GM18870 (cell line): ENCODE measurements around the gene USP10.
"Not testable (repeated sequence)": the region's sequence is repeated elsewhere in the genome, so short reads cannot be mapped to it uniquely, and the experiment has no call there.

Experiments
- ATAC-seq: cut with Tn5 transposase; IDR thresholded peaks from one replicate; pipeline ENCODE4 v1.9.1; 2021; ENCODE audit warnings: moderate library complexity; ENCODE audit not compliant: unreplicated experiment

USP10 gene

DNA sequence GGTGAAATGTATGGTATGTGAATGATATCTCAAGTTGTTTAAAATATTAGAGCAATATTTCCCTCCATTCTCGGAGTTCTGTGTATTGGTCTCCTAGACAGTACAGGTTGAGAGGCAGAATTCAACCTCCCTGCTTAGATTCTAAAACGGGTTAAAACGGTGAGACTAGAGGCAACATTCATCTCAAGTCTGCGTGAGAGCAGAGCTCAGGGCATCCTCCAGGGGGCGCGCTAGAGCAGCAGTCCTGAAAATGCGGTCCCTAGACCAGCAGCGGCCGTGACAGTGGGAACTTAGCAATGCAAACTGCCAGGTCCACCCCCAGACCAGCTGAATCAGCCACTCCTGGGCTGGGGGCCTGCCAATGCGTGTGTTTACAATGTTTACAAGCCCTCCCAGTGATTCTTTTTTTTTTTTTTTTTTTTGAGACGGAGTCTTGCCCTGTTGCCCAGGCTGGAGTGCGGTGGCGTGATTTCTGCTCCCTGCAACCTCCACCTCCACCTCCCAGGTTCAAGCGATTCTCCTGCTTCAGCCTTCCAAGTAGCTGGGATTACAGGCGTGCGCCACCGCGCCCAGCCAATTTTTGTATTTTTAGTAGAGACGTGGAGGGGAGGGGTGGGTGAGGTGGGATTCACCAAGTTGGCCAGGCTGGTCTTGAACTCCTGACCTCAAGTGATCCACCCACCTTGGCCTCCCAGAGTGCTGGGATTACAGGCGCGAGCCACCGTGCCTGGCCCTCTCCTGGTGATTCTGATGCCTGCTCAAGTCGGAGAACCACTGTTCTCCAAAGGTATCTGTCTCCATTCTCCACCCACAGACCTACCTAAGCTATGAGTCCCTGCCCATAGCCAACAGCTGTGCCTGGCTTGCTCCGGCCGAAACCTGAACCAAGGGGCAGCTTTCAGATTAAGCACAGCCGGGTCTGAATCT, 27.3 kb upstream of the USP10 start:
- ATAC-seq, result no peak

DNA sequence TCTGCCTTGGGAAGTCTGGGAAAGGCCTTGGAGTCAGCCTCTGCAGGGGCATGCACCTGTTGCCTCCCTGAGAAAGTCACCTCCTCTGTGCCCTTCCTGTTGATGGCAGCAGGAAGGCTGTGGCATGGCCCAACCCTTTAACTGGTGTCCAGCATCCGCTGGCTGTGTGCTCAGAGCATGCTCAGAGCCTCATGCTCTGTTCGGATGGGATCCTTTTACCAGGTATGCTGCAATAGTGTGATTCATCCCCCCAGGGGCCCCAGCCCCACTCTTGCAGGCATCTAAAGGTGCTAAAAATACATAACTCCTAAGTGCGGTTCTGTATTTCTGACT, 26.6 kb upstream of the USP10 start:
- ATAC-seq, result no peak

DNA sequence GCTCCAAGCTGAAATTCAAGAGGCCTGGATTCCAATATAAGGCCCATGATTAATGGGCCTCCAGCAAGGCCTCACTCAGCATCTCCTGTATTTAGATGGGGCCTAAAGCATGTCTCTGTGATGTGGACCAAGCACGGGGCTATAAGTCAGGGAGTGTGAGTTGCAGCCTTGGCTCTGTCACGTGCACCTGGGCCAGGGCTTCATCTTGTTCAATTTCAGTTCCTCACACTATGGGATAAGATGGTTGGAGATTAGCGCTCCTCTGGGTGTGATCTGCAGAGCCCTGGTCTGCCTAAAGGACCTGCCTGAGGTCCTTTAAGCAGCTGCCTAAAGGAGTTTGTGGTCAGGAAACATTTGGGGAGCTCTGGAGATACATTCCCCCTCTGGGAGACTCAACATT, 26.2 kb upstream of the USP10 start:
- no peak for ATAC-seq

DNA sequence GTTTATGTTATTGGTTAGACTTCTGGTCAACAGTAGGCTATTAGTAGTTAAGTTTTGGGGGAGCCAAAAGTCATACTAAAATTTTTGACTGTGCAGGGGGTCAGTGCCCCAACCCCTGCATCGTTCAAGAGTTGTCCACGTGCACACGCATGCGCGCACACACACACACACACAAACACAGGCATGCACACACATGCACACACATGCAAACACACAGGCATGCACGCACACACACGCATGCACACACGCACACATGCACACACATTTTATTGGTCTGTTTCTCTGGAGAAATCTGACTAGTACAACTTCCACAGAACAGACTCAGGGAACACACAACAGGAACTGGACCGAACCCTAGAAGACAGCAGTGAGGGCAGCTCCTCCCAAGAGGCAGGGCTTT, 24.4 kb upstream of the USP10 start:
- ATAC-seq, result no peak

DNA sequence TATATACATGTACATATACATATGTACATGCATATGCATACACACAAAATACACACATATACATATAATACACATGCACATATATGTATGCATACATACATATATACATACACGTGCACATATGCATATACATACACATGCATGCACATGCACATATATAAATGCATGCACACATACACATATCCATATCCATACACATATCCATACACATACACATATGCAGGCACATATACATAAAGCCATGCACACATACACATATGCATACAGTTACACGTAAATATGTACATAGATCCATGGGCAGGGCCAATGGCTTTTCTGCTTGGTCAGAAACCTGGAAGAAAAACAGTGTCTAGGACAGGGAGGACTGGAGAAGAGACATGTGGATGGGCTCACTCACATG, 23.9 kb upstream of the USP10 start:
- ATAC-seq, result no peak

DNA sequence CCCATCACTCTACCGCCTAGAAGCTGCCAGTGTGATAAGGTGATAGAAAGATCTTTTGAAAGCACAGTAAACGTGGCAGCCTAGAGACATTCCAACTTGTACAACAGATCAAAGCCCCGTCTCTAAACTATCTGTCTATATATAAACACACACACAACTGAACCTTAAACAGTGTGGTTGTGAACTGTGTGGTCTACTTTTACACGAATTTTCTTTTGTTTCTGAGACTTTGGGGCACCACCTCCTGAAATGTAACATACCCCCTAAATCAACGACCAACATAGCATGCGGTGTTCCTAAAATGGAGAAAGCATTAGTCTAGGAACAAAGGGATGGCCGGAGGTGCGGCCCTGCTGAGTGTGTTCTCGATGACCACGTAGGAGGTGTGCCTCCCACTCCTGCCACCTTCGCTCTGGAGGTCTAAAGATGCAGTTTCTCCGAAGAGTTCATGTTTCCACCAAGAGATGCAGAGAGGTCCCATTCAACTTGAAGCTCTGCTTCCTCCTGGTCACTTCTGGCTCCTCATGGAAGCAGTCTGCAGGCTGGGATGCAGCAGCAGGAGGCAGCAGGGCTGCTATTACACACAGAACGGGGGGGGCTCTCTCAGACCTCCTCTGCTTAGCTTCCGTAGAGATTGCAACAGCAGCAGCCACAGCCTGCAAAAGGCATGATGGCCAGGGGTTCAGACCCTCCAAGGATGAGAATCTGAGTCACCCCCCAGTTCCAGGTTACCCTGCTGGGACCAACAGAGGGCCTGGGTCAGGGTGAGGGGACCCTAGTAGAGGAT, 22.6 kb upstream of the USP10 start:
- ATAC-seq, result no peak

DNA sequence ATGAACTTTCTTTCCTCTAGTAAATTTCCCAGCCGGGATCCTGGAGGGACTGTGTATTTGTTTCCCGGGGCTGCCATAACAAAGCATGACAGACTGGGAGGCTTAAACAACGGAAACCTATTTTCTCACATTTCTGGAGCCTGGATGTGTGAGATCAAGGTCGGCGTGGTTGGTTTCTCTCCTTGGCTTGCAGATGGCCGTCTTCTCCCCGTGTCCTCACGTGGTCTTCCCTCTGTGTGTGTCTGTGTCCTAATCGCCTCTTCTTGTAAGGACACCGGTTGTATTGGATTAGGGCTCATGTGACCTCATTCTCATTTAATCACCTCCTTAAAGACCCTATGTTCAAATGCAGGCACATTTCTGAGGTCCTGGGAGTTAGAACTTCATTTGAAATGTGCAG, 22.0 kb upstream of the USP10 start:
- ATAC-seq, result no peak

DNA sequence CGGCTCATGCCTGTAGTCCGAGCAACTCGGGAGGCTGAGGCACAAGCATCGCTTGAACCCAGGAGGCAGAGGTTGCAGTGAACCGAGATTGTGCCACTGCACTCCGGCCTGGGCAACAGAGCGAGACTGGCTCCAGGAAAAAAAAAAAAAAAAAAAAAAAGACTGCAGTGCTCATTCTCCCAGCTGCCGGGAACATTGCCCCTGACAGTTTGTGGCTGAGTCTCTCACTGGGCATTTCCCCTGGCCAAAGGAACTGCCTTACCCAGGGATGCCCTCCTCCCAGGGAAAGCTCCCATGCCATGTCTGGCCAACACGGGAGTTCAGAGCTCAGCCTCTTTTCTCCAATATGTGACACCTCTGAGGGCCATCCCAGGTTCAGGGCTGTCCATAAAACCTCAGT, 21.3 kb upstream of the USP10 start:
- ATAC-seq, result no peak

DNA sequence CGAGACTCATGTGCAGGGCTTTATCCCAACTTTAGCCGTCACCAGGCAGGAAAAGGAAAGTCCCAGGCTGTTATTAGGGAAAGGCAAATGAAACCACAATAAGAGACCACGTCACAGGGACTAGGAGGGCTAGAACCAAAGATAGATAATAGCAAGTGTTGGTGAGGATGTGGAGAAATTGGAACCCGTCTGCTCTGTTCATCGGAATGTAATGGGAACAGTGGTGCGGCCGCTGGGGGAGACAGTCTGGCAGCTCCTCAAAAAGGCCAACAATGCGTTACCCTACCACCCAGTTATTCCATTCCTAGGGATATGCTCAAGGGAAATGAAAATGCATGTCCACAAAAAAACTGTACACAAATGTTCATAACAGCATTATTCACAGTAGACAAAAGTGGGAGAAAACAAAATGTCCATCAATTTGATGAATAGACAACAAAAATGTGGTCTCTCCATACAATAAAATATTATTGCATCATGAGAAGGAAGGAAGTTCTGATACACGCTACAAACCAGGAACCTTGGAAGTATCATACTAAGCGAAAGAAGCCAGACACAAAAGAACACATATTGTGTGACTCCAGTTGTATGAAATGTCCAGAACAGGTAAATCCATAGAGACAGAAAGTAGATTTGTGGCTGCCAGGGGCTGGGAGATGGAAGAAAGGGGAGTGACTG, 19.5 kb upstream of the USP10 start:
- ATAC-seq, result no peak

DNA sequence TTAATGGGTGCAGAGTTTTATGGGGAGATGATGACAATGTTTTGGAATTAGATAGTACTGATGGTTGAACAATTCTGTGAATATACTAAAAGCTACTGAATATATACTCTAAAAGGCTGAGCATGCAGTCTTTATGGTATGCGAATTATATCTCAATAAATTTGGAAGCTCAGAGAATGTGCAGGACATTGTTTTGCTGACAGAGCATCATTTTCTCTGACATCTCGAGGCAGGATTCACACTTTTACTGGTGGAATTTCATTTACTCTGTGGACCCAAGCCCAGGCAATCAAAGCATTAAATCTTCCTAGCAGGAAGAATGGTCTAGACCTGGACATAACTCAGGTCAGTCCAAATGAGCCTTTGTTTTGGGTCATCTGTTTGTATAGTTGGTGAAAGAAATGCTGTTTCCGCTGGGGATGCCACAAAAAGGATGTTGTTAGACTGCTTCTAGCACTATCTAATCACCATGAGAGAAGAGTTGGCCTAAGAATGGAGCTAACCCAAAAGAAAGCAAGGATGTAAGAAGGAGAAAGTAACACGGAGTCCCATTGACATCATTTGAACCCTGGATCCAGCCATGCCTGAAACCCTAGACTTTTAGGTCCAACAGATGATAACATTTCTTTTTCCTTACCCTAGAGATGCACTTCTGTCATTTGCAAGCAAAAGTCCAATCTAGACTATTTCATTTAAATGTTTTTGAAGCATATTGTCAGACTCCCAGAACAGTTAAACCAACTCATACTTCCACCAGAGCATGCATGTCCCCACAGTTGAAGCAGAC, 18.8 kb upstream of the USP10 start:
- no peak for ATAC-seq

DNA sequence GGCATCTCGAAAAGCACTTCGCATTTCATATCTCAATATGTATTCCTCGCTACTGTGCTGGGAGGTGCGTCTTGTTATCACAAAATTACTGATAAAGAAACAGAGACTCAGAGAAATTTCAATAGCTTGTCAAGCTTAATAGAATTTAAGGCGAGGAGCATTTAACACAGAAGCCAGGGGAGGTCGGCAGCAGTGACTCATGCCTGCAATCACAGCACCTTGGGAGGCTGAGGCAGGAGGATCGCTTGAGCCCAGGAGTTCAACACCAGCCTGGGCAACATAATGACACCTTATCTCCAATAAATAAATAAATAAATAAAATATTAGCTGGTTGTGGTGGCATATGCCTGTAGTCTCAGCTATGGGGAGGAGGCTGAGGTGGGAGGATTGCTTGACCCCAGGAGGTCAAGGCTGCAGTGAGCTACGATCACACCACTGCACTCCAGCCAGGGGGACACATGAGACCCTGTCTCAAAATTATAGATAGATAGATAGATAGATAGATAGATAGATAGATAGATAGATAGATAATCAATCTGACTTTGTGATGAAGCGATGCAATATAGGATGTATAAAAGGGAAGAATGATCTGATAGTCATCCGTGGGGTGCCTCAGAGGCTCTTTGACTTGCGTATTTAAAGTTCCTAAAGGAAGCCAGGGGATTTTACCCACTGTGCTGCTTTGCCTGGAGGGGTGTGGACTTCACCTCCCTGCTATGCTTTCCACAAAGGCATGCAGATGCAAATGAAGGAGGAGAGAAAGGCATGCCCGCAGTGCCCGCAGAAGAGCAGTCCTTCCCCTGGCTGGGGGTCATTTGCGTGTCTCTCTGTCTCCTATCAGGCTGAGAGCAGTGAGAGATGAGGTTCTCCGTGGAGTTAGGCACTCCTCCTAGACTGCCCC, 15.9 kb upstream of the USP10 start:
- no peak for ATAC-seq

DNA sequence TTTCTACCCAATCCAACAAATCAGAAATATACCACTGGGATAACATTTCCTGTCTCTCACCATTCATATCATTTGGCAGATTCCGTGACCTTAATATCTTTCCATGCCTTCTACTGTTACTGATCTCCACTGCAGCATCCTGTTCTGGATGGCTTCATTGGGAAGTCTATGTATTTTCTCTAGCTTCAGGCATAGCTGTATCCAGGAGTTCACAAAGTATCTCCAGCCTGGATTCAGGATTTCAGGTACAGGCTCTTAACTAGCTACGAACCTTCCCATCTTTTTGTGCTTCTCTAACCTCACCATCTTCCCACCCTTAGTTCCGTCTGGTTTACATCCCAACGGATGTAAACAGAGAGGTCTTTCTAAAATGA, 15.2 kb upstream of the USP10 start:
- no peak for ATAC-seq

DNA sequence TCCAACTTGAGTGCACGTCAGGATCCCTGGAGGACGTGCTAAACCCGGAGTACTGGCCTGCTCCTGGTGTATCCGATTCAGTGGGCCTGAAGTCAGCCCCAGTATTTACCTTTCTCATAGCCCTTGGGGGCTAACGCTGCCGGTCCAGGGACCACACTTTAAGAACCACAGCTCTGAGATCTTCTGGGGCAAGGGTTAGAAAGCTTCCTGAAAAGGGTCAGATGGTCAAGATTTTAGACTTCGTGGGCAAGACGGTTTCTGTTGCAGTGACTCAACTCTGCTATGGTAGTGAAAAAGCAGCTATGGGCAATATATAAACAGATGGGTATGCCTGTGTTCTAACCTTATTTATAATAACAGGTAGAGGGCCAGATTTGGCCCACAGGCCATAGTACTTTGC, 14.6 kb upstream of the USP10 start:
- ATAC-seq, result no peak

DNA sequence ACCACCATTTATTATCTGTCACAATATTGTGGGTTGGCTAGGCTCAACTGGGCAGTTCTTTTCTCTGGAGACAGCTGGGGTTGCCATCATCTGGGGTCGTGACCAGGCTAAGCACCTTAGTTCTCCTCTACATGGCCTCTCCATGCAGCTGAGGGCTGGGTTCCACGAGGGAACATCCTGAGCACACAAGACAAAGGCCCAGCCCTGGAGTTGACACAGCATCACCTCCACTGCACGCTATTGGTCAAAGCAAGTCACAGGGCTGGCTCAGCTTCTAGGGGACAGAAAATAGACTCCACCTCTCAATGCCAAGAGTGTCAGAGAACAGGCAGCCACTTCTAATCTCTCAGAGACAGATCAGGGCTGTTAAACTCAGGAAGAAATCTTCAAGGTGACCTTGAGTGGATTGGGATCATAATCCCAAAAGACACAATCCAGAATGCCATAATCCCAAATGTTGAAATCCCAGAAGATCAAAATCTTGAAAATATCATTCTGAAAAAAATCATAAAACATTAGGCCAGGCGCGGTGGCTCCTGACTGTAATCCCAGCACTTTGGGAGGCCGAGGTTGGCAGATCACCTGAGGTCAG, 13.0 kb upstream of the USP10 start:
- ATAC-seq, result no peak

DNA sequence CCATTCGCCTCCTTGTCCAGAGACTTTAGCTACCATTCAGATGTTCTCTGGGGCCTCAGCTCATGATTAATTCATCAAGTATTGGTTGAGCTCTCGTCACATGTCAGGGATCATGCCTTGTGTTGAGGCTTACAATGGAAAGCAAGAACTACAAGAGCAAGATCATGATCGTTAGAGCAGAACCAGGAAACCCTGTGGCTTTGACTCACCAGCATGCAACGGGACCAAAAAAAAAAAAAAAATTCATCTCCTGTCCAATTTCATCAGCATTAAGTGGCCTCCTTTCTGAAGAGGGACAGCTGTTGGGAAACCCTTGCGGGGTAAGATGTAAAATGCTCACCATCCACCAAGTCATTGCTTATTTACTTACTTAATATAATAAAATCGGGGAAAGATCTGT, 12.1 kb upstream of the USP10 start:
- no peak for ATAC-seq

DNA sequence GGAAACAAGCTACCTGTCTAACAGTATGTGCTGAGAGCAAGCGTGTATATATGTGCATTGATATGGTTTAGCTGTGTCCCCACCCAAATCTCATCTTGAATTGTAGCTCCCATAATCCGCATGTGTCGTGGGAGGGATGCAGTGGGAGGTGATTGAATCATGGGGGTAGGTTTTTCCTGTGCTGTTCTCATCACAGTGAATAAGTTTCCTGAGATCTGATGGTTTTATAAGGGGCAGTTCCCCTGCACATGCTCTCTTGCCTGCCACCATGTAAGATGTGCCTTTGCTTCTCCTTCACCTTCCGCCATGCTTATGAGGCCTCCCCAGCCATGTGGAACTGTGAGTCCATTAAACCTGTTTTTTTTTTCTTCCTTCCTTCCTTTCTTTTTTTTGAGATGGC, 11.6 kb upstream of the USP10 start:
- ATAC-seq, result not testable (repeated sequence)

DNA sequence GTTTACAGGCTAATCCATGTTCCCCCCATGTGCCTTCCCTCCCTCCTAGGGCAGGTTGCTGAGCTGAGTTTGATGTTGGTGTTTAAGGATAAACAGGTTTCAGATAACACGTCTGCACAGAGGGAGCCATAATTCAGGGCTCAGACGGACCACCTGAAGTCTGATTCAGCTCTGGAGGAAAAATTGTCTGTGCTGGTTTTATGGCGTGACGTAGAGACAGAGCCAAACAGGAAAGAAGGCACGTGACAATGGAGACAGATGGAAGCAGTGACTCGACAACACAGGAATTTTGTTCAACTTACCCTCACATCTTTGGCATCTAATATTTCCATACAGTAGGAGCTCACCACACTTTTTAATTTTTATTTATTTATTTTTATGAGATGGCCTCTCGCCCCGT, 10.7 kb upstream of the USP10 start:
- no peak for ATAC-seq

DNA sequence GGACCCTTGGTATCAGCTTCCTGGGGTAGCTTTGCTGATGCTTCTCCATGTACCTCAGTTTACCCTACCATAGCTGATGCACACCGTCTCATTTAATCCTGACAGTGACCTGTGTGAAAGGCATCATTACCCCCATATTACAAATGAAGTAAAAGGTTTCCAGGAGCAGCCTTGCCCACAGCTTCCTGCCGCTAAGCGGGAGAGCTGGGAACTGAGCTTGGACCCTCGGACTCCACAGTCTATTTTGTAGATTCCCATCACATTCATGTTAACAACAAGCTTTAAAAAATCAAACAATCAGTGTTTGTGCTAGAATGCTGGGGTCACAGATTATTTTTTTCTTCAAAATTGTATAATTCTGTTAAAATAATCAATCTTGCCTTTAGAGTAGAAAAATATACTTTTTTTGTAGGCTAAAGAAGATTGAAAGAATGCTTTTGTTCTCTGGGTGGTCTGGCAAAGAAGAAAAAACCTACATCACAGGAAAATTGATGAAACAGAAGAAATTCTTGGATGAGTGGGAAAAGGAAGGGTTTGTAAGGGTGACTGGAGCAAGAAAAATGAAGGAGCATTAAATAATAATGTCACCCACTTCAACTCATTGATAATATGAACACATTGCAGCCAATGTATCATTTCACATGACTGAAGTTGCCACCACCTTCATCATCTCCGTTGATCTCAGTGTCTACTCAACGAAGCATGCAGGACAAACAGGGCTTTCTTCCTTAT, 9.5 kb upstream of the USP10 start:
- ATAC-seq, result no peak
